Measurements from ENCODE around the gene PCDHA4.
"Not testable (repeated sequence)": the region's sequence is repeated elsewhere in the genome, so short reads cannot be mapped to it uniquely, and the experiment has no call there.

Gene PCDHA4

DNA sequence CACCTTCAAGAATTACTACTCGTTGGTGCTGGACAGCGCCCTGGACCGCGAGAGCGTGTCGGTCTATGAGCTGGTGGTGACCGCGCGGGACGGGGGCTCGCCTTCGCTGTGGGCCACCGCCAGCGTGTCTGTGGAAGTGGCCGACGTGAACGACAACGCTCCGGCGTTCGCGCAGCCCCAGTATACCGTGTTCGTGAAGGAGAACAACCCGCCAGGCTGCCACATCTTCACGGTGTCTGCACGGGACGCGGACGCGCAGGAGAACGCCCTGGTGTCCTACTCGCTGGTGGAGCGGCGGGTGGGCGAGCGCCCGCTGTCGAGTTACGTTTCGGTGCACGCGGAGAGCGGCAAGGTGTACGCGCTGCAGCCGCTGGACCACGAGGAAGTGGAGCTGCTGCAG lies 16.1 kb downstream of the PCDHA4 start:
- H3K4me3 ChIP-seq (ENCODE audit: insufficient read depth in 1 of 2, low read depth in 1 of 2, low read length in 2 of 2); H2AFZ ChIP-seq (ENCODE audit: low read depth, low read length); H2AK5ac ChIP-seq (ENCODE audit: low read length, severe bottlenecking); H3K23ac ChIP-seq (ENCODE audit: low read length in 2 of 2); H2BK120ac ChIP-seq (ENCODE audit: low read depth, low read length); H3K27ac ChIP-seq (ENCODE audit: low read length, poor library complexity, severe bottlenecking); H3K4me1 ChIP-seq (ENCODE audit: control insufficient read depth, insufficient read depth, low read depth, low read length); H3K18ac ChIP-seq (ENCODE audit: low read depth in 1 of 2, low read length in 2 of 2); H3K79me1 ChIP-seq (replicated peaks; ENCODE audit: low read length, poor library complexity, severe bottlenecking); H2BK12ac ChIP-seq (ENCODE audit: low read length in 2 of 2); H3K14ac ChIP-seq (ENCODE audit: low read length in 2 of 2); H3K27me3 ChIP-seq (ENCODE audit: control insufficient read depth in 1 of 2, insufficient read depth in 1 of 2, low read length in 2 of 2); H3K4ac ChIP-seq (ENCODE audit: low read depth in 1 of 2, low read length in 2 of 2); H3K9ac ChIP-seq (ENCODE audit: low read length); H2BK15ac ChIP-seq (ENCODE audit: low read depth, poor library complexity, severe bottlenecking); DNase-seq; H4K91ac ChIP-seq (ENCODE audit: low read length); H2BK5ac ChIP-seq (ENCODE audit: low read depth, low read length, poor library complexity, severe bottlenecking); H3K4me2 ChIP-seq (ENCODE audit: low read length, poor library complexity, severe bottlenecking); H4K8ac ChIP-seq (ENCODE audit: low read length): not testable (repeated sequence)
- Histone ChIP-seq H3K9me3 (ENCODE audit: control insufficient read depth, low read length) (peaks cover 50% of the 10 kb centered on the region), H3K36me3 (ENCODE audit: control insufficient read depth in 1 of 2, insufficient read depth in 2 of 2, low read depth in 1 of 2, low read length in 2 of 2) (peaks cover 0 to 13% of the 10 kb centered on the region in 2 experiments)
- 98% methylated on average over 48 of the region's 48 CpGs for WGBS

DNA sequence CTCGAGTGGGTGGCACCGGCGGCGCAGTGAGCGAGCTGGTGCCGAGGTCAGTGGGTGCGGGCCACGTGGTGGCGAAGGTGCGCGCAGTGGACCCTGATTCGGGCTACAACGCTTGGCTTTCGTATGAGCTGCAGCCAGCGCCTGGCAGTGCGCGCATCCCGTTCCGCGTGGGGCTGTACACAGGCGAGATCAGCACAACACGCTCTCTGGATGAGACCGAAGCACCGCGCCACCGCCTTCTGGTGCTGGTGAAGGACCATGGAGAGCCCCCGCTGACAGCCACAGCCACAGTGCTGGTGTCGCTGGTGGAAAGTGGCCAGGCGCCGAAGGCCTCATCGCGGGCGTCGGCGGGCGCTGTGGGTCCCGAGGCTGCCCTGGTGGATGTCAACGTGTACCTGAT lies 16.6 kb downstream of the PCDHA4 start:
- Histone ChIP-seq H2BK12ac (ENCODE audit: low read length in 2 of 2) (no peak overlapping the region), H4K91ac (ENCODE audit: low read length) (no peak overlapping the region), H2AK5ac (ENCODE audit: low read length, severe bottlenecking) (no peak overlapping the region), H3K4me3 (ENCODE audit: insufficient read depth in 1 of 2, low read depth in 1 of 2, low read length in 2 of 2) (no peak overlapping the region), H3K4me1 (ENCODE audit: control insufficient read depth, insufficient read depth, low read depth, low read length) (no peaks in the 10 kb centered on the region), H2BK120ac (ENCODE audit: low read depth, low read length) (no peak overlapping the region), H3K9ac (ENCODE audit: low read length) (no peak overlapping the region), H3K18ac (ENCODE audit: low read depth in 1 of 2, low read length in 2 of 2) (no peak overlapping the region), H2BK5ac (ENCODE audit: low read depth, low read length, poor library complexity, severe bottlenecking) (no peak overlapping the region), H3K27me3 (ENCODE audit: control insufficient read depth in 1 of 2, insufficient read depth in 1 of 2, low read length in 2 of 2) (no peaks in the 10 kb centered on the region), H3K27ac (ENCODE audit: low read length, poor library complexity, severe bottlenecking) (no peak overlapping the region), H3K4ac (ENCODE audit: low read depth in 1 of 2, low read length in 2 of 2) (no peak overlapping the region), H3K4me2 (ENCODE audit: low read length, poor library complexity, severe bottlenecking) (no peak overlapping the region), H2BK15ac (ENCODE audit: low read depth, poor library complexity, severe bottlenecking) (no peak overlapping the region), H3K14ac (ENCODE audit: low read length in 2 of 2) (no peak overlapping the region), H3K9me3 (ENCODE audit: control insufficient read depth, low read length) (peaks cover 46% of the 10 kb centered on the region), H3K23ac (ENCODE audit: low read length in 2 of 2) (no peak overlapping the region), H3K36me3 (ENCODE audit: control insufficient read depth in 1 of 2, insufficient read depth in 2 of 2, low read depth in 1 of 2, low read length in 2 of 2) (peaks cover 0 to 16% of the 10 kb centered on the region in 2 experiments), H3K79me1 (replicated peaks; ENCODE audit: low read length, poor library complexity, severe bottlenecking) (no peaks in the 10 kb centered on the region), H2AFZ (ENCODE audit: low read depth, low read length) (no peak overlapping the region), H4K8ac (ENCODE audit: low read length) (no peak overlapping the region)
- no peak for DNase-seq
- WGBS: 98% methylated on average over 38 of the region's 38 CpGs

- H3K23ac ChIP-seq (ENCODE audit: low read length in 2 of 2): no peak within 1 kb of the TSS
- peak within 1 kb of the TSS in 1 of 2 experiments; percentile 87 for H3K14ac ChIP-seq (ENCODE audit: low read length in 2 of 2)
- H2BK12ac ChIP-seq (ENCODE audit: low read length in 2 of 2): no peak within 1 kb of the TSS
- peak within 1 kb of the TSS; percentile 88 for H2AFZ ChIP-seq (ENCODE audit: low read depth, low read length)
- H2AK5ac ChIP-seq (ENCODE audit: low read length, severe bottlenecking): no peak within 1 kb of the TSS
- H3K27me3 ChIP-seq (ENCODE audit: control insufficient read depth in 1 of 2, insufficient read depth in 1 of 2, low read length in 2 of 2): no peaks in the 10 kb centered on the region
- peaks cover 45% of the 10 kb centered on the region for H3K9me3 ChIP-seq (ENCODE audit: control insufficient read depth, low read length)
- H2BK120ac ChIP-seq (ENCODE audit: low read depth, low read length): no peak within 1 kb of the TSS
- peaks cover 2% of the 10 kb centered on the region for H3K4me1 ChIP-seq (ENCODE audit: control insufficient read depth, insufficient read depth, low read depth, low read length)
- peaks cover 0 to 26% of the 10 kb centered on the region in 2 experiments for H3K36me3 ChIP-seq (ENCODE audit: control insufficient read depth in 1 of 2, insufficient read depth in 2 of 2, low read depth in 1 of 2, low read length in 2 of 2)
- H3K4me3 ChIP-seq (ENCODE audit: insufficient read depth in 1 of 2, low read depth in 1 of 2, low read length in 2 of 2): peak within 1 kb of the TSS; percentile 47 to 65
- no peak within 1 kb of the TSS for H2BK5ac ChIP-seq (ENCODE audit: low read depth, low read length, poor library complexity, severe bottlenecking)
- peaks cover 6% of the 10 kb centered on the region for H3K79me1 ChIP-seq (replicated peaks; ENCODE audit: low read length, poor library complexity, severe bottlenecking)
- H3K9ac ChIP-seq (ENCODE audit: low read length): peak within 1 kb of the TSS; percentile 17
- H4K91ac ChIP-seq (ENCODE audit: low read length): peak within 1 kb of the TSS; percentile 39
- H2BK15ac ChIP-seq (ENCODE audit: low read depth, poor library complexity, severe bottlenecking): peak within 1 kb of the TSS; percentile 28
- H3K18ac ChIP-seq (ENCODE audit: low read depth in 1 of 2, low read length in 2 of 2): peak within 1 kb of the TSS; percentile 62 to 78
- peak within 1 kb of the TSS; percentile 53 for H3K4me2 ChIP-seq (ENCODE audit: low read length, poor library complexity, severe bottlenecking)
- 58% methylated on average over 26 of the region's 27 CpGs for WGBS
- H4K8ac ChIP-seq (ENCODE audit: low read length): peak within 1 kb of the TSS; percentile 72
- peak; percentile 62 for DNase-seq
- H3K27ac ChIP-seq (ENCODE audit: low read length, poor library complexity, severe bottlenecking): peak within 1 kb of the TSS; percentile 62
- H3K4ac ChIP-seq (ENCODE audit: low read depth in 1 of 2, low read length in 2 of 2): peak within 1 kb of the TSS in 1 of 2 experiments; percentile 50
Observed at GRCh38 chr5:140827704-140828361, 21.0 kb downstream of the PCDHA4 start, which contains the start of gene PCDHA6. Gene PCDHA6 (plus strand): TSS chr5:140827960. CDS start chr5:140828092, 132 bp downstream.

DNA sequence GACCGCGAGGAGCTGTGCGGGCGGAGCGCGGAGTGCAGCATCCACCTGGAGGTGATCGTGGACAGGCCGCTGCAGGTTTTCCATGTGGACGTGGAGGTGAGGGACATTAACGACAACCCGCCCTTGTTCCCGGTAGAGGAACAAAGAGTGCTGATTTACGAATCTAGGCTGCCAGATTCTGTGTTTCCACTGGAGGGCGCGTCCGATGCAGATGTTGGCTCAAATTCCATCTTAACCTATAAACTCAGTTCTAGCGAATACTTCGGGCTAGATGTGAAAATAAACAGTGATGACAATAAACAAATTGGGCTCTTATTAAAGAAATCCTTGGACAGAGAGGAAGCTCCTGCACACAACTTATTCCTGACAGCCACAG lies 21.5 kb downstream of the PCDHA4 start:
- H4K91ac ChIP-seq (ENCODE audit: low read length): no peak overlapping the region
- no peaks in the 10 kb centered on the region for H3K27me3 ChIP-seq (ENCODE audit: control insufficient read depth in 1 of 2, insufficient read depth in 1 of 2, low read length in 2 of 2)
- peak overlapping the region; percentile 47 to 65 for H3K4me3 ChIP-seq (ENCODE audit: insufficient read depth in 1 of 2, low read depth in 1 of 2, low read length in 2 of 2)
- no peak overlapping the region for H2AK5ac ChIP-seq (ENCODE audit: low read length, severe bottlenecking)
- H2BK120ac ChIP-seq (ENCODE audit: low read depth, low read length): no peak overlapping the region
- H4K8ac ChIP-seq (ENCODE audit: low read length): no peak overlapping the region
- H3K36me3 ChIP-seq (ENCODE audit: control insufficient read depth in 1 of 2, insufficient read depth in 2 of 2, low read depth in 1 of 2, low read length in 2 of 2): peaks cover 0 to 21% of the 10 kb centered on the region in 2 experiments
- peaks cover 2% of the 10 kb centered on the region for H3K4me1 ChIP-seq (ENCODE audit: control insufficient read depth, insufficient read depth, low read depth, low read length)
- peaks cover 6% of the 10 kb centered on the region for H3K79me1 ChIP-seq (replicated peaks; ENCODE audit: low read length, poor library complexity, severe bottlenecking)
- H2BK12ac ChIP-seq (ENCODE audit: low read length in 2 of 2): no peak overlapping the region
- peak overlapping the region in 1 of 2 experiments; percentile 78 for H3K18ac ChIP-seq (ENCODE audit: low read depth in 1 of 2, low read length in 2 of 2)
- no peak overlapping the region for H3K4me2 ChIP-seq (ENCODE audit: low read length, poor library complexity, severe bottlenecking)
- no peak overlapping the region for H2AFZ ChIP-seq (ENCODE audit: low read depth, low read length)
- no peak overlapping the region for H3K4ac ChIP-seq (ENCODE audit: low read depth in 1 of 2, low read length in 2 of 2)
- H3K27ac ChIP-seq (ENCODE audit: low read length, poor library complexity, severe bottlenecking): peak overlapping the region; percentile 62
- DNase-seq: peak; percentile 40
- no peak overlapping the region for H3K9ac ChIP-seq (ENCODE audit: low read length)
- no peak overlapping the region for H3K14ac ChIP-seq (ENCODE audit: low read length in 2 of 2)
- peaks cover 49% of the 10 kb centered on the region for H3K9me3 ChIP-seq (ENCODE audit: control insufficient read depth, low read length)
- WGBS: 52% methylated on average over 10 of the region's 18 CpGs
- H2BK5ac ChIP-seq (ENCODE audit: low read depth, low read length, poor library complexity, severe bottlenecking): no peak overlapping the region
- no peak overlapping the region for H3K23ac ChIP-seq (ENCODE audit: low read length in 2 of 2)
- H2BK15ac ChIP-seq (ENCODE audit: low read depth, poor library complexity, severe bottlenecking): no peak overlapping the region
